Measurements from ENCODE around the gene PCNX2.

DNA sequence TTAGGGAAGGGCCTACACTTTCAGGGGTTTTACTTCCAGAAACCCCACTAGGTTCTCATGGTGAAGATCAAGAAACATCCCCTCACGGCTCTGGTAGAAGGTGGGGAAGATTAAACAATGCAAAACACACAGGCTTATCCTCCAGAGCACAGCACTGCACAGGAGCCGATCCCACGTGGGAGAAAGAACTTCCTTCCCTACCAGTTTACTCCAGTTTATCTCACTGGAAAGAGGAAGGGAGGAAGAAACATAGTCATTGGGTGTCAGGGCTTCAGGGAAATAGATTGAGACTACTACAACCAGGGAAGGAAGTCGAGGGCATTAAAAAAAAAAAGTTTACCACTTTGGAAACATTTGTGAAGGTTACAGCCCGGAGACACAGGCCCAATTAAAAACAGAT is 180.7 kb downstream of the PCNX2 start:
- TF ChIP-seq, protein P1, sequence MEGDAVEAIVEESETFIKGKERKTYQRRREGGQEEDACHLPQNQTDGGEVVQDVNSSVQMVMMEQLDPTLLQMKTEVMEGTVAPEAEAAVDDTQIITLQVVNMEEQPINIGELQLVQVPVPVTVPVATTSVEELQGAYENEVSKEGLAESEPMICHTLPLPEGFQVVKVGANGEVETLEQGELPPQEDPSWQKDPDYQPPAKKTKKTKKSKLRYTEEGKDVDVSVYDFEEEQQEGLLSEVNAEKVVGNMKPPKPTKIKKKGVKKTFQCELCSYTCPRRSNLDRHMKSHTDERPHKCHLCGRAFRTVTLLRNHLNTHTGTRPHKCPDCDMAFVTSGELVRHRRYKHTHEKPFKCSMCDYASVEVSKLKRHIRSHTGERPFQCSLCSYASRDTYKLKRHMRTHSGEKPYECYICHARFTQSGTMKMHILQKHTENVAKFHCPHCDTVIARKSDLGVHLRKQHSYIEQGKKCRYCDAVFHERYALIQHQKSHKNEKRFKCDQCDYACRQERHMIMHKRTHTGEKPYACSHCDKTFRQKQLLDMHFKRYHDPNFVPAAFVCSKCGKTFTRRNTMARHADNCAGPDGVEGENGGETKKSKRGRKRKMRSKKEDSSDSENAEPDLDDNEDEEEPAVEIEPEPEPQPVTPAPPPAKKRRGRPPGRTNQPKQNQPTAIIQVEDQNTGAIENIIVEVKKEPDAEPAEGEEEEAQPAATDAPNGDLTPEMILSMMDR (IDR thresholded peaks at IDR 0.05) = no peak
- TF ChIP-seq POLR2A (IDR thresholded peaks at IDR 0.05) = no peak

All from esophagus squamous epithelium (tissue), 4 donors.